ENCODE data around the gene ALS2CL. TPM values are rescaled to one million over a fixed set of nuclear protein-coding genes. Genes with fewer than 3 reads are reported as not detected.

The ALS2CL gene
- total RNA-seq, 1 donor from 2014 or later = 13.5 TPM

DNA sequence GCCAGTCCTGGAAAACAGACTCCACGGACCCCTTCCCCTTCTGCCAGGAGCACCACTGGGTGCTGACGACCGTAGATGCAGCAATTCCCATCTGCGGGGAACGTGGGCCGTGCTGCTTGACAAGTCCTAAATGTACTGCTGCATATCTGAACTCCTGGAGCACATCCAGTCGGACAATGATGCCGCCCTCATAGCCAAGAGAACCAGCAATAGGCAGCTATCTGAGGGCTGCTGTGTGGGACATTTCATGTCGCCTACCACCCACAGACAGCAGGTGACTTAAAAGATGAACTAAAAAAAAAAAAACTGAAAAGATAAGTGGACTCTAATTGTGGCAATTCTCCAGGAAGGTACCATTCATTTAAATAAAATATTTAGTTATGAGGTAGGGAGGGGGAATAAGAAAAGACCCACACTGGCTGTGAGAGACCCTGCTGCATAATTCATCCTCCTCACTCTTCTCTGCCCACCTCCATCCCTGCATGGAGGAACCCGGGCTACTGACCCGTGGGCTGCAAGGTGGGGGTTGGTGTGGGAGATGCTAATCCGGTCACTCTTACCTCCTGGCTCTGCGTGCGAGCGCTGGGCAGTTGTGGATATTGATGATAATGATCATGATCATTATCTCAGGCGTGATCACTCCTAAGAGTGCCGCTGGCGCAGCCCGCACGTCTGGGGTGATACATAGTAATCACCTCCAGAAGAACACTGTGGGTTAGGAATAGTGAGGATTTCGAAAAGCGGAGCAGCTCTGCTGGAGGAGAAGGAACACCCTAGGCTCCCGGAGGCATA, 28.3 kb downstream of the ALS2CL start:
- Mint-ChIP-seq H3K27me3 (ENCODE audit: low read depth, unreplicated experiment) (peaks cover 49% of the 10 kb centered on the region), H3K9me3 (ENCODE audit: unreplicated experiment) (peaks cover 3% of the 10 kb centered on the region), H3K27ac (ENCODE audit: unreplicated experiment) (no peak overlapping the region), H3K4me3 (ENCODE audit: unreplicated experiment) (no peak overlapping the region), H3K4me1 (ENCODE audit: low read depth, unreplicated experiment) (peaks cover 18% of the 10 kb centered on the region), H3K36me3 (ENCODE audit: low read depth, unreplicated experiment) (no peaks in the 10 kb centered on the region)
- Histone ChIP-seq H4K20me1 (ENCODE audit: insufficient read depth, low read length) (no peaks in the 10 kb centered on the region), H3K4me2 (ENCODE audit: low read length) (no peak overlapping the region), H3K9me3 (ENCODE audit: insufficient read depth, low read depth, low read length) (no peaks in the 10 kb centered on the region), H3K9ac (ENCODE audit: low read length) (no peak overlapping the region), H3K27me3 (ENCODE audit: insufficient read depth, low read length) (no peaks in the 10 kb centered on the region), H3K4me3 (ENCODE audit: insufficient read depth, low read depth, low read length) (no peak overlapping the region), H3K27ac (ENCODE audit: low read depth, low read length) (no peak overlapping the region), H2AFZ (ENCODE audit: low read depth, low read length) (no peak overlapping the region), H3K79me2 (ENCODE audit: insufficient read depth, low read length) (no peaks in the 10 kb centered on the region), H3K4me1 (ENCODE audit: insufficient read depth, low read length) (peaks cover 10% of the 10 kb centered on the region), H3K36me3 (ENCODE audit: insufficient read depth, low read length) (no peaks in the 10 kb centered on the region)
- FAIRE-seq (no peak), DNase-seq (ENCODE audit: low read depth) (no peak)
- TF ChIP-seq EZH2 (IDR thresholded peaks at IDR 0.05; ENCODE audit: insufficient read depth, low read length) = no peak
- TF ChIP-seq, protein P1, sequence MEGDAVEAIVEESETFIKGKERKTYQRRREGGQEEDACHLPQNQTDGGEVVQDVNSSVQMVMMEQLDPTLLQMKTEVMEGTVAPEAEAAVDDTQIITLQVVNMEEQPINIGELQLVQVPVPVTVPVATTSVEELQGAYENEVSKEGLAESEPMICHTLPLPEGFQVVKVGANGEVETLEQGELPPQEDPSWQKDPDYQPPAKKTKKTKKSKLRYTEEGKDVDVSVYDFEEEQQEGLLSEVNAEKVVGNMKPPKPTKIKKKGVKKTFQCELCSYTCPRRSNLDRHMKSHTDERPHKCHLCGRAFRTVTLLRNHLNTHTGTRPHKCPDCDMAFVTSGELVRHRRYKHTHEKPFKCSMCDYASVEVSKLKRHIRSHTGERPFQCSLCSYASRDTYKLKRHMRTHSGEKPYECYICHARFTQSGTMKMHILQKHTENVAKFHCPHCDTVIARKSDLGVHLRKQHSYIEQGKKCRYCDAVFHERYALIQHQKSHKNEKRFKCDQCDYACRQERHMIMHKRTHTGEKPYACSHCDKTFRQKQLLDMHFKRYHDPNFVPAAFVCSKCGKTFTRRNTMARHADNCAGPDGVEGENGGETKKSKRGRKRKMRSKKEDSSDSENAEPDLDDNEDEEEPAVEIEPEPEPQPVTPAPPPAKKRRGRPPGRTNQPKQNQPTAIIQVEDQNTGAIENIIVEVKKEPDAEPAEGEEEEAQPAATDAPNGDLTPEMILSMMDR (IDR thresholded peaks at IDR 0.05; ENCODE audit: insufficient read depth, low read depth, low read length) = no peak

DNA sequence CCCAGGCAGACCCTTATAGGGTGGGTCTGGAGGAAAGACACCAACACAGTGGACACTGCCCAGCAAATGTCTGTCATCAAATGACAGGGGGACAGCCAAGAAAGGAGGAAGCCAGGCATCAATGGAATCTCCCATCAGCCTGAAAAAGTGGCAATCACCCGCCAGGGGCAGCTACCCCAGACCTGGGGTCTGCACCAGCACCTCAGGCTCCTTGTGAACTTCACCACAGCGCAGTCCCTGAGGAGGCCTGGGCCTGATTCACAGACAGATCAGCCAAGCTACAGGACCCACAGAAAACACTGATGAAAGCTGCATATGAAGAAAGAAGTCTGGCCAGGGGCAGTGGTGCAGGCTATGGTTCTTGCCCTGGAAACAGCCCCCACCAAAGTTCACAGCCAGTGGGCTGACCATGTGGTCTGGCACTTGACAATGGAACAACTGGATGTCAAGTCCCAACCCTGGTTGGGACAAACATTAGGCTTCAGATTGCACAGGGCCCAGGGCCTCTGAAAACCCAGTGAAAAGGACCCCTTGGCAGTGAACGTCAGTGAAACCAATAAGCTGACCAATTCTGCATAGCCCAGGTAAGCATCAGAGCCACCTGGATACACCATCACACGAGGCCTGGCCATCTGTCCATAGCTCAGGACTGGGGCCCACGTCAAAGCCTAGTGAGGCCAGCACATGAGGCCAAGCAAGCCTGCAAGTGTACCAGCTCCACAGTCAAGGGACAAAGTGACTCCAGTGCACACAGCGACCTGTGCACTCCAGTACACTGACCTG, 29.1 kb downstream of the ALS2CL start:
- no peaks in the 10 kb centered on the region for H3K27me3 ChIP-seq (ENCODE audit: insufficient read depth, low read length)
- H3K4me3 Mint-ChIP-seq (ENCODE audit: unreplicated experiment) = no peak overlapping the region
- no peak for DNase-seq (ENCODE audit: low read depth)
- no peak overlapping the region for H3K9ac ChIP-seq (ENCODE audit: low read length)
- H3K4me1 Mint-ChIP-seq (ENCODE audit: low read depth, unreplicated experiment) = peaks cover 25% of the 10 kb centered on the region
- peaks cover 3% of the 10 kb centered on the region for H3K9me3 Mint-ChIP-seq (ENCODE audit: unreplicated experiment)
- H3K36me3 Mint-ChIP-seq (ENCODE audit: low read depth, unreplicated experiment) = no peaks in the 10 kb centered on the region
- no peaks in the 10 kb centered on the region for H4K20me1 ChIP-seq (ENCODE audit: insufficient read depth, low read length)
- no peak for FAIRE-seq
- TF ChIP-seq, protein P1 (IDR thresholded peaks at IDR 0.05; ENCODE audit: insufficient read depth, low read depth, low read length) = no peak
- no peak for TF ChIP-seq EZH2 (IDR thresholded peaks at IDR 0.05; ENCODE audit: insufficient read depth, low read length)
- H3K27ac Mint-ChIP-seq (ENCODE audit: unreplicated experiment) = no peak overlapping the region
- no peaks in the 10 kb centered on the region for H3K36me3 ChIP-seq (ENCODE audit: insufficient read depth, low read length)
- no peak overlapping the region for H3K4me3 ChIP-seq (ENCODE audit: insufficient read depth, low read depth, low read length)
- no peak overlapping the region for H3K27ac ChIP-seq (ENCODE audit: low read depth, low read length)
- no peaks in the 10 kb centered on the region for H3K9me3 ChIP-seq (ENCODE audit: insufficient read depth, low read depth, low read length)
- no peak overlapping the region for H2AFZ ChIP-seq (ENCODE audit: low read depth, low read length)
- no peak overlapping the region for H3K4me2 ChIP-seq (ENCODE audit: low read length)
- peaks cover 49% of the 10 kb centered on the region for H3K27me3 Mint-ChIP-seq (ENCODE audit: low read depth, unreplicated experiment)
- H3K79me2 ChIP-seq (ENCODE audit: insufficient read depth, low read length) = no peaks in the 10 kb centered on the region
- peaks cover 10% of the 10 kb centered on the region for H3K4me1 ChIP-seq (ENCODE audit: insufficient read depth, low read length)

Data from astrocyte (in vitro differentiated cells and primary cell).